HL-60 (cell line): ENCODE data around the gene DHODH.

Experiments used
- DNase-seq, 2 experiments: peaks; one replicate each; pipeline ENCODE4 v3.0.0-alpha.2; 2010 to 2020; ENCODE audit warnings: low read depth in 1 of 2, low spot score in 1 of 2
- H3K27ac ChIP-seq: fragments of 250-450 bp; sonication (Bioruptor Pico); replicated peaks from 2 replicates; pipeline ENCODE4 v1.5.1; 2020; ENCODE audit warnings: mild to moderate bottlenecking, moderate library complexity
- H3K27me3 ChIP-seq: fragments of 250-450 bp; sonication (Bioruptor Pico); 2 replicates; pipeline ENCODE4 v1.5.1; 2021; ENCODE audit warnings: mild to moderate bottlenecking, moderate library complexity; ENCODE audit not compliant: insufficient read depth, poor library complexity, severe bottlenecking
- H3K4me3 ChIP-seq: replicated peaks from 2 replicates; pipeline ENCODE4 v1.5.1; 2011; ENCODE audit warnings: mild to moderate bottlenecking, control low read depth, low read length; ENCODE audit not compliant: insufficient read depth
- GABPA ChIP-seq: IDR thresholded peaks from 2 replicates; pipeline ENCODE4 v1.6.1; 2012; ENCODE audit warnings: low read depth
- POLR2AphosphoS5 ChIP-seq: IDR thresholded peaks from 2 replicates; pipeline ENCODE4 v1.6.1; 2012; ENCODE audit warnings: low read depth
- REST ChIP-seq: IDR thresholded peaks from 2 replicates; pipeline ENCODE4 v1.6.1; 2012; ENCODE audit warnings: low read depth; ENCODE audit not compliant: insufficient replicate concordance
- SPI1 ChIP-seq: IDR thresholded peaks from 2 replicates; pipeline ENCODE4 v1.6.1; 2012; ENCODE audit warnings: low read depth, mild to moderate bottlenecking, borderline replicate concordance
- TF ChIP-seq, protein P1 (sequence below): IDR thresholded peaks from one replicate; pipeline ENCODE4 v1.5.1; 2011; ENCODE audit warnings: low read length, control low read depth, inconsistent platforms; ENCODE audit not compliant: insufficient read depth

DHODH gene

DNA sequence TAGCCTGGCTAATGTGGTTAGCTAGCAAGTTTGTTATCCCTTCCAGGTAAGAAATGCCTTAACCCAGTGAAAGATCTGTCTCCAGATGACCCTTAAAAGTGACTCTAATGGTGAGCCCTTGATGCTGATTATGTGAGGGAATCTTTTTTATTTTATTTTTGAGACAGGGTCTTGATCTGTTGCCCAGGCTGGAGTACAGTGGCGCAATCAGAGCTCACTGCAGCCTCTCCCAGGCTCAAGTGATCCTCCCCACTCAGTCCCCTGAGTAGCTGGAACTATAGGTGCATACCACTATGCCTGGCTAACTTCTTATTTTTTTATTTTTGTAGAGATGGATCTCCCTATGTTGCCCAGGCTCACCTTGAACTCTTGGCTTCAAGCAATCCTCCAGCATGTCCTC is 35.0 kb downstream of the DHODH start:
- H3K27ac ChIP-seq: no peak overlapping the region
- TF ChIP-seq SPI1 (no peak), GABPA (no peak)
- TF ChIP-seq, protein P1, sequence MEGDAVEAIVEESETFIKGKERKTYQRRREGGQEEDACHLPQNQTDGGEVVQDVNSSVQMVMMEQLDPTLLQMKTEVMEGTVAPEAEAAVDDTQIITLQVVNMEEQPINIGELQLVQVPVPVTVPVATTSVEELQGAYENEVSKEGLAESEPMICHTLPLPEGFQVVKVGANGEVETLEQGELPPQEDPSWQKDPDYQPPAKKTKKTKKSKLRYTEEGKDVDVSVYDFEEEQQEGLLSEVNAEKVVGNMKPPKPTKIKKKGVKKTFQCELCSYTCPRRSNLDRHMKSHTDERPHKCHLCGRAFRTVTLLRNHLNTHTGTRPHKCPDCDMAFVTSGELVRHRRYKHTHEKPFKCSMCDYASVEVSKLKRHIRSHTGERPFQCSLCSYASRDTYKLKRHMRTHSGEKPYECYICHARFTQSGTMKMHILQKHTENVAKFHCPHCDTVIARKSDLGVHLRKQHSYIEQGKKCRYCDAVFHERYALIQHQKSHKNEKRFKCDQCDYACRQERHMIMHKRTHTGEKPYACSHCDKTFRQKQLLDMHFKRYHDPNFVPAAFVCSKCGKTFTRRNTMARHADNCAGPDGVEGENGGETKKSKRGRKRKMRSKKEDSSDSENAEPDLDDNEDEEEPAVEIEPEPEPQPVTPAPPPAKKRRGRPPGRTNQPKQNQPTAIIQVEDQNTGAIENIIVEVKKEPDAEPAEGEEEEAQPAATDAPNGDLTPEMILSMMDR: no peak
- no peaks in the 10 kb centered on the region for H3K27me3 ChIP-seq
- no peak for DNase-seq
- no peak overlapping the region for H3K4me3 ChIP-seq

DNA sequence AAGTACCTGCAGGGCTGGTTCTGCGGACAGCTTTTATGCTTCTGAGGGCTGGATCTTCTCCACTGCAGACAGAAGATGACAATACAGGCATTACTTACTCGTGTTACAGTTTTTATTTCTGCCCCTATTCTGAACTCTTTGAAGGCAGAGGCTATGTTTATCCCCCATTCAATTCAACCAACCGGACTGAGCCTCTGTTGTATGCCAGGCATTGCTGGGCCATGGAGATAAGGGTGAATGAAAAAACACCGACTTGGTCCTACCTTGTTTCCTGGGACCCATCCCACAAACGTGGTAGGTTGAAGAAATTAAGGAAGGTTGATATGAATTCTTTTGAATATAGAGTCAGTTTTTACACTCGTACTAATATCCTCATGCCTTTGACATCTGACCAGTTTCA is 35.8 kb downstream of the DHODH start:
- H3K4me3 ChIP-seq: no peak overlapping the region
- DNase-seq: no peak
- peak overlapping the region; percentile 9; the same call in 1 of the 2 replicates for H3K27ac ChIP-seq
- no peaks in the 10 kb centered on the region for H3K27me3 ChIP-seq
- TF ChIP-seq REST: no peak

- TF ChIP-seq GABPA (no peak), REST (no peak), POLR2AphosphoS5 (no peak), SPI1 (no peak)
- TF ChIP-seq, protein P1: no peak
- no peak for DNase-seq
- no peak overlapping the region for H3K4me3 ChIP-seq
- H3K27me3 ChIP-seq: no peaks in the 10 kb centered on the region
- peak overlapping the region; percentile 9; the same call in 1 of the 2 replicates for H3K27ac ChIP-seq
Observed at GRCh38 chr16:72044825-72045359, 36.3 kb downstream of the DHODH start.

- H3K4me3 ChIP-seq: no peak overlapping the region
- TF ChIP-seq SPI1: no peak
- TF ChIP-seq, protein P1: no peak
- TF ChIP-seq REST: no peak
- no peak for TF ChIP-seq POLR2AphosphoS5
- TF ChIP-seq GABPA: no peak
- peak in 1 of 2 experiments; percentile 9 for DNase-seq
- no peak overlapping the region for H3K27ac ChIP-seq
- no peaks in the 10 kb centered on the region for H3K27me3 ChIP-seq
Observed at GRCh38 chr16:72049110-72049509, 40.6 kb downstream of the DHODH start.
